Nephron progenitor cell (in vitro differentiated cells): ENCODE results near the gene SPINT1.

Experiments
- DNase-seq: peaks from one replicate; pipeline ENCODE4 v3.0.0; 2021
- H3K27ac Mint-ChIP-seq: 2 replicates; pipeline ENCODE4 v1.8.0; 2021; ENCODE audit warnings: mild to moderate bottlenecking, moderate library complexity, mixed read lengths
- H3K27me3 Mint-ChIP-seq: 2 replicates; pipeline ENCODE4 v1.8.0; 2021; ENCODE audit warnings: mild to moderate bottlenecking, low read depth, mixed read lengths; ENCODE audit not compliant: poor library complexity
- H3K36me3 Mint-ChIP-seq: 2 replicates; pipeline ENCODE4 v1.8.0; 2021; ENCODE audit warnings: low read depth, mixed read lengths
- H3K4me1 Mint-ChIP-seq: 2 replicates; pipeline ENCODE4 v1.8.0; 2021; ENCODE audit warnings: mixed read lengths
- H3K4me3 Mint-ChIP-seq: 2 replicates; pipeline ENCODE4 v1.8.0; 2021; ENCODE audit warnings: mild to moderate bottlenecking, moderate library complexity, mixed read lengths
- H3K9me3 Mint-ChIP-seq: 2 replicates; pipeline ENCODE4 v1.8.0; 2021; ENCODE audit warnings: mild to moderate bottlenecking, moderate library complexity, mixed read lengths
- CTCF ChIP-seq: fragments of 200-600 bp; sonication (generic); IDR thresholded peaks from 2 replicates; pipeline ENCODE4 v1.5.0; 2021; ENCODE audit warnings: antibody characterized with exemption

Gene SPINT1

GRCh38 chr15:40889112-40889511 is 45.3 kb downstream of the SPINT1 start:
- Mint-ChIP-seq H3K27me3 (peaks cover 23% of the 10 kb centered on the region), H3K9me3 (no peaks in the 10 kb centered on the region), H3K27ac (no peak overlapping the region), H3K4me1 (peaks cover 6% of the 10 kb centered on the region), H3K4me3 (no peak overlapping the region), H3K36me3 (no peaks in the 10 kb centered on the region)
- no peak for DNase-seq
- no peak for TF ChIP-seq CTCF

- no peak overlapping the region for H3K27ac Mint-ChIP-seq
- peaks cover 20% of the 10 kb centered on the region for H3K4me1 Mint-ChIP-seq
- H3K27me3 Mint-ChIP-seq: peaks cover 23% of the 10 kb centered on the region
- no peak for DNase-seq
- no peaks in the 10 kb centered on the region for H3K9me3 Mint-ChIP-seq
- no peak overlapping the region for H3K4me3 Mint-ChIP-seq
- H3K36me3 Mint-ChIP-seq: peaks cover 3% of the 10 kb centered on the region
- no peak for TF ChIP-seq CTCF
Measured at GRCh38 chr15:40891138-40891537, 47.3 kb downstream of the SPINT1 start.

GRCh38 chr15:40891810-40892446 is 48.1 kb downstream of the SPINT1 start:
- peaks cover 20% of the 10 kb centered on the region for H3K4me1 Mint-ChIP-seq
- DNase-seq: peak; percentile 43
- H3K4me3 Mint-ChIP-seq: no peak overlapping the region
- TF ChIP-seq CTCF: peak; percentile 64
- no peak overlapping the region for H3K27ac Mint-ChIP-seq
- peaks cover 23% of the 10 kb centered on the region for H3K27me3 Mint-ChIP-seq
- no peaks in the 10 kb centered on the region for H3K9me3 Mint-ChIP-seq
- H3K36me3 Mint-ChIP-seq: peaks cover 11% of the 10 kb centered on the region

- Mint-ChIP-seq H3K27me3 (peaks cover 23% of the 10 kb centered on the region), H3K36me3 (peaks cover 17% of the 10 kb centered on the region), H3K9me3 (no peaks in the 10 kb centered on the region), H3K4me1 (peaks cover 20% of the 10 kb centered on the region), H3K27ac (no peak overlapping the region), H3K4me3 (no peak overlapping the region)
- no peak for TF ChIP-seq CTCF
- DNase-seq: no peak
Measured at GRCh38 chr15:40892447-40893012, 48.7 kb downstream of the SPINT1 start.

- TF ChIP-seq CTCF: no peak
- peak overlapping the region; percentile 95 for H3K4me3 Mint-ChIP-seq
- H3K27me3 Mint-ChIP-seq: peaks cover 23% of the 10 kb centered on the region
- H3K27ac Mint-ChIP-seq: no peak overlapping the region
- no peaks in the 10 kb centered on the region for H3K9me3 Mint-ChIP-seq
- no peak for DNase-seq
- peaks cover 20% of the 10 kb centered on the region for H3K4me1 Mint-ChIP-seq
- peaks cover 23% of the 10 kb centered on the region for H3K36me3 Mint-ChIP-seq
Measured at GRCh38 chr15:40893019-40893670, 49.3 kb downstream of the SPINT1 start.
